Rectal smooth muscle tissue (tissue), 1 donor: ENCODE data around the gene JUNB.

Source experiments
- H3K27ac ChIP-seq: one replicate; pipeline ENCODE4 v1.7.0; 2013; ENCODE audit warnings: low read depth, low read length, inconsistent platforms
- H3K27me3 ChIP-seq: one replicate; pipeline ENCODE4 v1.7.0; 2013; ENCODE audit warnings: low read length; ENCODE audit not compliant: control insufficient read depth, insufficient read depth
- H3K36me3 ChIP-seq: one replicate; pipeline ENCODE4 v1.7.0; 2013; ENCODE audit warnings: low read length; ENCODE audit not compliant: control insufficient read depth, insufficient read depth
- H3K4me1 ChIP-seq: one replicate; pipeline ENCODE4 v1.7.0; 2013; ENCODE audit warnings: low read length; ENCODE audit not compliant: control insufficient read depth, insufficient read depth
- H3K4me3 ChIP-seq: one replicate; pipeline ENCODE4 v1.7.0; 2013; ENCODE audit warnings: low read length
- H3K9ac ChIP-seq: one replicate; pipeline ENCODE4 v1.7.0; 2013; ENCODE audit warnings: low read length

Gene JUNB

DNA sequence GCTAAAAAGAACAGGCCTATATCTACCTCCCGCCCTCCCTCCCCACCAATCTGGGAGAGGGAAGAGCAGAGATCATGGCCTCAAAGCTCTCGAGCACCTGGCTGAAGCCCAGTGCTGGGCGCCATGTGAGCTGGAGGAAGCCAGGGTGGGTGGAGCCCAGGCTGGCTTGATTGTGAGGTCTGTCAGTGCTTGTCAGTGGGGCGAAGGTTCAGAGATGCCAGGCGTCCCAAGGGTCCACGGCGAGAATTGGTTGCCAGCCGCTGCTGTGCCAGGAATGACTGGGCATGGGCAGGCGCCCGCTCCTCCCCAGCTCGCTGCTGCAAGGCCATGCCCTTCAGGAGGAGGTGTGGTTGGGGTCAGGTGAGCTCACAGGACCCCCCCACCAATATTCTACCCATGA lies 28.2 kb upstream of the JUNB start:
- Histone ChIP-seq H3K4me1 (peaks cover 2% of the 10 kb centered on the region), H3K9ac (no peak overlapping the region), H3K27ac (no peak overlapping the region), H3K27me3 (no peaks in the 10 kb centered on the region), H3K4me3 (no peak overlapping the region), H3K36me3 (peaks cover 4% of the 10 kb centered on the region)

DNA sequence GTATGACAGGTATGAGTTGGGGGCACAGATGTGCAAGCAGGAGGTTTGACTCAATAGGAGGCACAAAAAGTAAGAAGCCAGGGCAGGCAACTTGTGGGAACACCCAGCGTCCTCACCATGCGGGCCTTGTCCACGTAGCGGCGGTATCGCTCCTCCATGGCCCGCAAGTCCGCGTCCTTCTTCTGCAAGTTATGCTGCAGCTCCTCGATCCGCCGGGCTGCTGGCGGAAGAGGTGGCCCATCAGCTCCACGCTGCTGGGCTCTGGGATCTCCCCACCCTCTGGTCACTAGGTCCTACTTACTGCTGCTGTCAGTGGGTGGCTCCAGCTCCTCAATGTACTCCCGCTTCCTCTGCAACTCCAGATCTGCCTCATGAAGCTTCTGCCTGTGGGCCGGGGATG lies 26.6 kb upstream of the JUNB start:
- Histone ChIP-seq H3K4me3 (no peak overlapping the region), H3K36me3 (peaks cover 4% of the 10 kb centered on the region), H3K9ac (no peak overlapping the region), H3K4me1 (peaks cover 2% of the 10 kb centered on the region), H3K27me3 (no peaks in the 10 kb centered on the region), H3K27ac (no peak overlapping the region)

GRCh38 chr19:12766051-12766521 lies 25.2 kb upstream of the JUNB start:
- peaks cover 6% of the 10 kb centered on the region for H3K36me3 ChIP-seq
- H3K9ac ChIP-seq = no peak overlapping the region
- H3K27ac ChIP-seq = peak overlapping the region; percentile 61

GRCh38 chr19:12767150-12767549 lies 24.1 kb upstream of the JUNB start:
- H3K9ac ChIP-seq = no peak overlapping the region
- peaks cover 6% of the 10 kb centered on the region for H3K36me3 ChIP-seq
- H3K4me1 ChIP-seq = peaks cover 2% of the 10 kb centered on the region
- H3K4me3 ChIP-seq = no peak overlapping the region
- H3K27me3 ChIP-seq = no peaks in the 10 kb centered on the region
- H3K27ac ChIP-seq = no peak overlapping the region

More at GRCh38 chr19:12766051-12766521, 25.2 kb upstream of the JUNB start:
- Histone ChIP-seq H3K4me3 (peak overlapping the region; percentile 70), H3K27me3 (no peaks in the 10 kb centered on the region), H3K4me1 (peaks cover 2% of the 10 kb centered on the region)

- no peak overlapping the region for H3K27ac ChIP-seq
- H3K27me3 ChIP-seq = no peaks in the 10 kb centered on the region
- H3K4me1 ChIP-seq = peaks cover 2% of the 10 kb centered on the region
- no peak overlapping the region for H3K4me3 ChIP-seq
- no peak overlapping the region for H3K9ac ChIP-seq
- peaks cover 6% of the 10 kb centered on the region for H3K36me3 ChIP-seq
Measured at GRCh38 chr19:12767666-12768065, 23.6 kb upstream of the JUNB start.

GRCh38 chr19:12769689-12770088 lies 21.6 kb upstream of the JUNB start:
- peaks cover 2% of the 10 kb centered on the region for H3K36me3 ChIP-seq
- H3K9ac ChIP-seq = no peak overlapping the region
- no peak overlapping the region for H3K27ac ChIP-seq
- H3K27me3 ChIP-seq = no peaks in the 10 kb centered on the region
- H3K4me1 ChIP-seq = peaks cover 2% of the 10 kb centered on the region
- no peak overlapping the region for H3K4me3 ChIP-seq

GRCh38 chr19:12770922-12771321 lies 20.4 kb upstream of the JUNB start:
- H3K36me3 ChIP-seq = peaks cover 2% of the 10 kb centered on the region
- no peak overlapping the region for H3K27ac ChIP-seq
- H3K9ac ChIP-seq = no peak overlapping the region
- no peaks in the 10 kb centered on the region for H3K27me3 ChIP-seq
- H3K4me1 ChIP-seq = peaks cover 5% of the 10 kb centered on the region
- H3K4me3 ChIP-seq = no peak overlapping the region

DNA sequence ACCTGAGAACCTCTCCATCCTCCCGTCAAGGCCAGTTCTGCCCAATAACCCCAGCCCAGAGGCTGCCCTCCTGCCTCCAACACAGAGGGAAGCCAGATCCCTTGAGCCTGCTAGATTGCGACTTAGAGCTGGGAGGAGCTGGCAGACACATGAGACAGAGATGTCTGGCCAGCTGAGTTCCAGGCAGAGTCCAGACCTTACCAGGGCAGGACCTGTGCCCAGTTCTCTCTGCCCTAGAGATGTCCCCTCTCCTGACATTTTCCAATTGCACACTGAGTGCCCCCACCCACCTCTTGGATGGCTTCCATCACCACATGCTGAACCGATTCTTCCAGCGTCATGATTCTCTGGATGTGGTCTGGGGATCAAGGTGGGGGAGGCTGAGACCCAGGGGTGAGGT lies 19.0 kb upstream of the JUNB start:
- H3K4me3 ChIP-seq = no peak overlapping the region
- no peak overlapping the region for H3K27ac ChIP-seq
- peaks cover 2% of the 10 kb centered on the region for H3K36me3 ChIP-seq
- H3K4me1 ChIP-seq = peaks cover 5% of the 10 kb centered on the region
- H3K27me3 ChIP-seq = no peaks in the 10 kb centered on the region
- no peak overlapping the region for H3K9ac ChIP-seq

- Histone ChIP-seq H3K27me3 (no peaks in the 10 kb centered on the region), H3K36me3 (peaks cover 2% of the 10 kb centered on the region), H3K4me1 (peaks cover 7% of the 10 kb centered on the region), H3K9ac (no peak overlapping the region), H3K4me3 (no peak overlapping the region), H3K27ac (no peak overlapping the region)
Measured at GRCh38 chr19:12773571-12773970, 17.7 kb upstream of the JUNB start.

DNA sequence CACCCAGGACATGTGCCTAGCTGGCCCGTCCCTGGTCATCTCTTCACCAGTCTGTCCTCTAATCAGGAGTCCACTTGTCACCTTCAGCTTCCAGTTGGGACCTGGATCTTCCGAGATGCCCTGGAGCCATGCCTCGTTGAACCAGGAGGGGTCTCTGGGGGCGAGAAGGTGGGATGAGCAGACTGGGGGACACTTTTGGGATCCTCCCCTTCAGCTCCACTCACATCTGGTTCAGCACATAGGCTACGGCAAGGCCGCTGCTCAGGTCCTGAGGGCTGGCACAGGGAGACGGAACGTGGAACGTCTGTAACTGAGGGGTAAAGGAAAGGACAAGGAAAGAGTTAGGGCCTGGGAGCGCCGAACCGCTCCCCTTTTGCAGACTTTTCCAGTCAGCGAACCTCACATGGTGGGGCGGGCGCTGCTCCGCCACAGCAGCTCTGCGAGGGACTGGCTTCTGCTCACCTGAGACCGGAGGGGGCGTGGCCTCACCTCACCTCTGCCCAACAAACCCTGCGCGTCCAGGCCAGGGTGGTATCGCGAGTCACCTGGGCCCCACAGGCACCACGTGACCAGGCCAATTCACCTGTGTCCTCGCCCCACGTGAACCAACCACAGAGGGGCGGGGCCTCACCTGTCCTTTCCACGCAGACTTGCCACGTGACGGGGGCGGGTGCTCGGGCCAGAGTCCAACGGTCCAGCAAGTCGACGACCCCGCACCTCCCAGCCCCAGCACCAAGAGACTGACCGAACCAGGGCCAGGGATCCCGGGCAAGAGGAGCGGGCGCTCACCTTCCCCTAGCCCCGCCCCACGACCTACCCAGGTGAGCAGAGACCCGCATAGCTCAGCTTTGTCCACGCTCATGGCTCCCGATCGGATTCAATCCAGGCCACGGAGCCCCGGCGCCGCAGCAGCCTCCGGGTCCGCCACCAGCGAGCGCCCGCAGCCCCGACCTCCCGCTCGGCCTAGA lies 16.4 kb upstream of the JUNB start, which contains the start of gene HOOK2:
Gene HOOK2, minus strand, starts transcription at position 965 of the 968 bp plus-strand sequence. Its CDS starts 103 bp downstream, at position 862.
- Histone ChIP-seq H3K27me3 (no peaks in the 10 kb centered on the region), H3K4me3 (peak within 1 kb of the TSS; percentile 87), H3K36me3 (peaks cover 2% of the 10 kb centered on the region), H3K4me1 (peaks cover 16% of the 10 kb centered on the region), H3K9ac (peak within 1 kb of the TSS; percentile 49), H3K27ac (peak within 1 kb of the TSS; percentile 61)

DNA sequence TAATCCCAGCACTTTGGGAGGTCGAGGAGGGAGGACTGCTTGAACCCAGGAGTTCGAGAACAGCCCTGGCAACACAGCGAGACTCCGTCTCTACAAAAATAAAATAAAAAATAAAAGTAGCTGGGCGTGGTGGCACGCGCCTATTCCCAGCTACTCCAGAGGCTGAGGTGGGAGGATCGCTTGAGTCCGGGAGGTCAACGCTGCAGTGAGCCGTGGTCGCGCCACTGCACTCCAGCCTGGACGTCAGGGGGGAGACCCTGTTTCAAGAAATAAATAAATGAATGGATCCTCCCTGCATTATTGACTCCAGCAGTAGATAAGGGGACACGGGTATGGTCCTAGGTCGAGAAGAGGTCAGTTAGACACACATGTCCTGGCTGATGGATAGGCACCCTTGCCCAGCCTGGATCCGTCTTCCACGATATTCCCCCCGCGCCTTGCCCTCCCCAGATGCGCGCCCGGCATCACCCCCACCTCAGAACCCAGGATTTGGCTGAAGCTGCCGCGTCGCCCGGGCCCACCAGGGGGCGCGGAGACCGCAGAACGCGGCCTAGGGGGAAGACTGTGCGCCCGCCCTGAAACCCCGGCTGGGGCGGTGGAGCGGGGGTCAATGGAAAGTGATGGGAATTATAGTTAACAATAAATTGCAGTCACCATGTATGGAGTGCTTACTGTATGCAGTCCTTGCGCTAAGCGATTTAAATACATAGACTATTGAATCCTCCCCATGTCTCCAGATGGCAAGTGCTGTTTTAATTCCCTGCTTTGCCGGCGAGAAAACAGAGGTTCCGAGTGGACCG lies 13.9 kb upstream of the JUNB start:
- no peaks in the 10 kb centered on the region for H3K36me3 ChIP-seq
- H3K27ac ChIP-seq = peak overlapping the region; percentile 97
- H3K27me3 ChIP-seq = no peaks in the 10 kb centered on the region
- peaks cover 18% of the 10 kb centered on the region for H3K4me1 ChIP-seq
- peak overlapping the region; percentile 76 for H3K4me3 ChIP-seq
- H3K9ac ChIP-seq = peak overlapping the region; percentile 57
